Skeletal muscle satellite cell (primary cell): ENCODE results near the gene MGLL.
A peak's percentile ranks its signal among the peaks of the same experiment; 100 is the strongest.

Experiments used
- H3K27me3 ChIP-seq: 2 replicates; pipeline ENCODE4 v1.7.0; 2013; ENCODE audit warnings: low read length; ENCODE audit not compliant: control insufficient read depth, insufficient read depth
- H3K36me3 ChIP-seq: 2 replicates; pipeline ENCODE4 v1.7.0; 2013; ENCODE audit warnings: mild to moderate bottlenecking, control low read depth, low read length; ENCODE audit not compliant: insufficient read depth
- H3K4me1 ChIP-seq: 2 replicates; pipeline ENCODE4 v1.7.0; 2013; ENCODE audit warnings: low read length; ENCODE audit not compliant: control insufficient read depth, insufficient read depth
- H3K4me2 ChIP-seq: 2 replicates; pipeline ENCODE4 v1.7.0; 2013; ENCODE audit warnings: mild to moderate bottlenecking, low read length
- H3K4me3 ChIP-seq: 2 replicates; pipeline ENCODE4 v1.7.0; 2013; ENCODE audit warnings: low read length
- H3K9ac ChIP-seq: 2 replicates; pipeline ENCODE4 v1.7.0; 2013; ENCODE audit warnings: mild to moderate bottlenecking, low read depth, low read length, moderate library complexity
- H3K9me3 ChIP-seq: replicated peaks from 2 replicates; pipeline ENCODE4 v1.7.0; 2013; ENCODE audit warnings: mild to moderate bottlenecking, control low read depth, low read length

The MGLL gene

DNA sequence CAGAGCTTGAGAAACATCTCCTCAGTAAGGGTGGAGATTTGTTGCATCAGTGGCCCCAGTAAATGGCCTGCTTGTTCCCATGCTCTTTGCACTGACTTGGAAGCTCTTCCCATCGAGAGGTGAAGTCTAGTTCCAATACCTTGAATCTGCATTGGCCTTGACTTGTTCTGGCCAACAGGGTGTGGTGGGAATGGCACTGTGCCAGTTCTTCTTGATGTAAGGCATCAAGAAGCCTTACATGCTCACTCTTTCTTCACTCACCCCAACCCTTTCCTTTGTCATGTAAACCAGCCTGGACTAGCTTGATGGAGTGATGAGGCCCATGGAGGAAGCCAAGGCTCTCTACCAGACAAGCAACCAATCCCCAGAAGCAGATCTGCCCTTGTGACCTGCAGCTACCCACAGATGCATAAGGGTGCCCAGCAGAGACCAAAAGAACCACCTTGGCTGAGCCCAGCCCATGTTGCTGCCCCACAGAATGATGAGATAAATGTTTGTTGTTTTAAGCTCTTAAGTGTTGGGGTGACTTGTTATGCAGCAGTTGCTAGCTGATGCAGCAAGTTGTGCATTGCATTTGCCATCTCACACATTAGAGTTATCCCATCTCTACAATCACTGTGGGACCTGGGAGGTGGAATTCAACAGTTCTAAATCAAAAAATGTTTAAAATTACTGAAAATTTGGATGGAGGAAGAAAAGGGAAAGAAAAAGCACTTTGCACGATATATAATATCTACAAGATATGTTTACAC lies 11.1 kb upstream of the MGLL start:
- Histone ChIP-seq H3K36me3 (no peaks in the 10 kb centered on the region), H3K9ac (no peak overlapping the region), H3K4me3 (no peak overlapping the region), H3K9me3 (no peaks in the 10 kb centered on the region), H3K27me3 (no peaks in the 10 kb centered on the region), H3K4me2 (no peak overlapping the region), H3K4me1 (no peaks in the 10 kb centered on the region)

GRCh38 chr3:127831723-127832172 lies 9.4 kb upstream of the MGLL start:
- no peak overlapping the region for H3K9ac ChIP-seq
- no peaks in the 10 kb centered on the region for H3K4me1 ChIP-seq
- H3K9me3 ChIP-seq, result no peaks in the 10 kb centered on the region
- H3K27me3 ChIP-seq, result no peaks in the 10 kb centered on the region
- H3K4me3 ChIP-seq, result no peak overlapping the region
- no peaks in the 10 kb centered on the region for H3K36me3 ChIP-seq
- H3K4me2 ChIP-seq, result no peak overlapping the region

DNA sequence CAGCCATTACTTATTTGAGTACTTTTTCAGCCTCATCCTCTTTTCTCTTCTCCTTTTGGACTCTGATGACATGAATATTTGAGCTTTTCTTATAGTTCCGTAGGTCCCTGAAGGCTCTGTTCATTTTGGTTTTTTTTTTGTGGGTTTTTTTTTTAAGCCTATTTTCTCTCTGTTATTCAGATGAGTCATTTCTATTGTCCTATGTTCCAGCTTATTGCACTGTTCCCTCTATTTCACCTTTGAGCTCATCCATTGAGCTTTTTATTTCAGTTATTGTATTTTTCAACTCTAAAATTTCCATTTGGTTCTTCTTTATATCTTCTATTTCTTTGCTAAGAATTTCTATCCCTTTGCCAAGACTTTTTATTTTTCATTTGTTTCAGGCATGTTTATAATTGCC lies 7.2 kb upstream of the MGLL start:
- Histone ChIP-seq H3K4me2 (no peak overlapping the region), H3K9ac (no peak overlapping the region), H3K4me3 (no peak overlapping the region), H3K36me3 (no peaks in the 10 kb centered on the region), H3K27me3 (no peaks in the 10 kb centered on the region), H3K4me1 (no peaks in the 10 kb centered on the region), H3K9me3 (no peaks in the 10 kb centered on the region)

- no peaks in the 10 kb centered on the region for H3K9me3 ChIP-seq
- no peaks in the 10 kb centered on the region for H3K36me3 ChIP-seq
- H3K4me3 ChIP-seq, result no peak overlapping the region
- H3K27me3 ChIP-seq, result no peaks in the 10 kb centered on the region
- H3K9ac ChIP-seq, result no peak overlapping the region
- peaks cover 4% of the 10 kb centered on the region for H3K4me1 ChIP-seq
- no peak overlapping the region for H3K4me2 ChIP-seq
Measured at GRCh38 chr3:127827808-127828207, 5.5 kb upstream of the MGLL start.

DNA sequence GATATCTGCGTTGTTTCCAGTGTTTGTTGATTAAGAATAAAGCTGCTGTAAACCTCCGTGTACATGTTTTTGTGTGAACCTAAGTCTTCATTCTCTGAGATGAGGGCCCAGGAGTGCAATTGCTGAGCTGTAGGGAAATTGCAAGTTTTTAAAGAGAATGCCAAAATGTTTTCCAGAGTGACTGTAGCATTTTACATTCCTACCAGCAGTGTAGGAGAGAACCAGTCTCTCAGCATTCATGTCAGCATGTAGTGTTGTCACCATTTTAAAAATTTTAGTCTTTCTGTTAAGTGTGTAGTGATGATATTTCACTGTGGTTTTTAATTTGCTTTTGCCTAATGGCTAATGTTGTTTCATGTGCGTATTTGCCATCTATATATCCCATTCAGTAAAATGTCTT lies 3.4 kb upstream of the MGLL start:
- Histone ChIP-seq H3K36me3 (no peaks in the 10 kb centered on the region), H3K9me3 (no peaks in the 10 kb centered on the region), H3K4me2 (no peak overlapping the region), H3K4me1 (peaks cover 18% of the 10 kb centered on the region), H3K27me3 (no peaks in the 10 kb centered on the region), H3K9ac (no peak overlapping the region), H3K4me3 (no peak overlapping the region)

- Histone ChIP-seq H3K9me3 (no peaks in the 10 kb centered on the region), H3K4me2 (no peak overlapping the region), H3K36me3 (no peaks in the 10 kb centered on the region), H3K27me3 (no peaks in the 10 kb centered on the region), H3K4me3 (no peak overlapping the region), H3K4me1 (peaks cover 30% of the 10 kb centered on the region), H3K9ac (no peak overlapping the region)
Measured at GRCh38 chr3:127824151-127824825, 2.0 kb upstream of the MGLL start.

DNA sequence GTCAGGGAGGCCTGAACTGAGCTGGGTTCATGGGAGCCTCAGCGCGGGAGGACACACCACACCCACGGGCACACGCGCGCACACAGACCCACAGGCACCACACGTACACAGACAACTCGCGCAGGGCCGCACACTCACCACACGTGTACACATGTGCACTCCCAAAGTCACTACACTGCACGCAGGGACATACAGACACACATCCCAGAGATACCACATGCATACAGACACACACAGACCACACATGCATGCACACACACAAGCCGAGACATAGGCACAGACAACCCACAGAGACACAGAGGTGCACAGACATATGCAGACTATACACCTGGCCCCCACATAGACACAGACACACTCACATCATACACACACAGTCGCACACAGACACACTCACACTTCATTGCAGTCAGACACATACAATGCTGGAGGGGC lies 1.1 kb upstream of the MGLL start:
- Histone ChIP-seq H3K4me2 (peak overlapping the region; percentile 100), H3K9me3 (no peaks in the 10 kb centered on the region), H3K4me3 (peak overlapping the region; percentile 99), H3K27me3 (no peaks in the 10 kb centered on the region), H3K9ac (peak overlapping the region; percentile 93), H3K4me1 (peaks cover 30% of the 10 kb centered on the region), H3K36me3 (peaks cover 6% of the 10 kb centered on the region)

- Histone ChIP-seq H3K4me1 (peaks cover 32% of the 10 kb centered on the region), H3K9ac (peak overlapping the region; percentile 93), H3K4me2 (peak overlapping the region; percentile 100)
Measured at GRCh38 chr3:127822682-127823425, 539 bp upstream of the MGLL start.

GRCh38 chr3:127821394-127821793 lies 921 bp downstream of the MGLL start:
- Histone ChIP-seq H3K4me1 (peaks cover 43% of the 10 kb centered on the region), H3K4me3 (peak overlapping the region; percentile 99), H3K27me3 (no peaks in the 10 kb centered on the region), H3K9ac (peak overlapping the region; percentile 93), H3K4me2 (peak overlapping the region; percentile 100), H3K36me3 (peaks cover 17% of the 10 kb centered on the region), H3K9me3 (no peaks in the 10 kb centered on the region)

More at GRCh38 chr3:127822682-127823425, 539 bp upstream of the MGLL start:
- Histone ChIP-seq H3K4me3 (peak overlapping the region; percentile 99), H3K9me3 (no peaks in the 10 kb centered on the region), H3K27me3 (no peaks in the 10 kb centered on the region), H3K36me3 (peaks cover 6% of the 10 kb centered on the region)

DNA sequence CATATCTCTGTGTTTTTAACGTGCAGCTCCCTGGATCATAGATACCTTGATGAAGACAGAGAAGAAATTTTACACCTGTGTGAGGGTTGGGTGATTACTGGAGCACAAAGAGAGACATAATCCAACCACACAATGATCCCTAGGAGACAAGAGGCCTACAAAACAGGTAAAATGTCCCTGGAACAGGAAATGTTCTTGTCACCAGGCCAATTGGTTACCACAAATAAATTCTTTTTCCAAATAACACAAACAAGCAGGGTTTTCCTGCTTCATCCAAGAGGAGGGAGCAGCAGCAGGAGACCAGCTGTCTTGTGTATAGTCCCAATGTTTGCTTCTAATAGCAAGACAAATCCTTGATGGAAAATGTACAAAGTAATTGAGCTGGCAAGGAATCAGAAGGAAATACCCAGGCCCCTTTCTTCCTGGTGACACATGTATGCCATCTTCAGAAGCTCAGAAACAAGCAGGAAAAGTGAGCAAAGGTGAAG lies 1.4 kb downstream of the MGLL start:
- Histone ChIP-seq H3K4me3 (peak overlapping the region; percentile 99), H3K36me3 (peaks cover 23% of the 10 kb centered on the region), H3K9ac (peak overlapping the region; percentile 93), H3K27me3 (no peaks in the 10 kb centered on the region), H3K4me2 (peak overlapping the region; percentile 100), H3K9me3 (no peaks in the 10 kb centered on the region), H3K4me1 (peaks cover 43% of the 10 kb centered on the region)

DNA sequence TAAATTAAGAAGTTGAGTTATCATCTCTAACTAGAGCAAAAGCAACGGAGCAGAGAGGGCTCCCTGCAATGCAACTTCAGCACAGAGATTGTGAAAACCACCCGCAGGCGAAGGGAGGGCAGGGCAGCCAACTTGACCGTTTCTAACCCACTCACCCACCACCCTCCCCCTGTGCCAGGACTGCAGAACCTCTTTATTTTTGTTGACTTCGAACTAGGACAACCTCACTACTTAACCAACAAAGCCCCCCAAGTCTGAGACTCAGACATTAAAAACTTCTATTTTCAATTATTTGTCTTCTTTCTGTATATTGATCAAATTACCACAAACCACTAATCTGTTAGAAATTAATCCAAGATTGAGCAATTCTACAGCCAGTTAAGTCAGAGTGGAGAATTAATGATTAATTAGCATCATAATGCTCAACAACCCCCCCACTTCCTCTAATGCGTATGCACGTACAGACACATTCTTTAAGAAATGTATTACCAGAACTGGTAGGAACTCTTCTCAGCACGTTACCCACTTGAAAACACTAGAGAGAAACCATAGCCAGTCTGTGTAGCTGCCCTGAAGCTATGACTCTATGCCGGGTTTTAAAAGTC lies 2.0 kb downstream of the MGLL start:
- peak overlapping the region; percentile 93 for H3K9ac ChIP-seq

More for the DNA sequence above, 2.0 kb downstream of the MGLL start:
- no peaks in the 10 kb centered on the region for H3K27me3 ChIP-seq
- H3K4me2 ChIP-seq, result peak overlapping the region; percentile 100
- H3K9me3 ChIP-seq, result no peaks in the 10 kb centered on the region
- peaks cover 43% of the 10 kb centered on the region for H3K4me1 ChIP-seq
- peaks cover 28% of the 10 kb centered on the region for H3K36me3 ChIP-seq
- peak overlapping the region; percentile 99 for H3K4me3 ChIP-seq
